Lower lobe of right lung (tissue), 2 donors: ENCODE results near the gene ANO7. TPM values are rescaled to one million over a fixed set of nuclear protein-coding genes. Genes with fewer than 3 reads are reported as not detected.

ENCODE experiments used
- ATAC-seq, 2 donors: fragments of 200-7000 bp; cut with Tn5 transposase; one replicate each; pipeline ENCODE4 v1.9.1; 2020 to 2022; ENCODE audit warnings: mild to moderate bottlenecking in 2 of 2, moderate library complexity in 2 of 2
- DNase-seq: peaks from one replicate; pipeline ENCODE4 v3.0.0-alpha.2; 2020
- H3K27ac ChIP-seq: fragments of 200-600 bp; one replicate; pipeline ENCODE4 v1.8.0; 2022
- H3K27me3 ChIP-seq: fragments of 200-600 bp; one replicate; pipeline ENCODE4 v1.8.0; 2022; ENCODE audit warnings: low read depth
- H3K36me3 ChIP-seq: fragments of 200-600 bp; one replicate; pipeline ENCODE4 v1.8.0; 2022; ENCODE audit warnings: mild to moderate bottlenecking
- H3K4me1 ChIP-seq: fragments of 200-600 bp; one replicate; pipeline ENCODE4 v1.8.0; 2022
- H3K4me3 ChIP-seq: fragments of 200-600 bp; one replicate; pipeline ENCODE4 v1.8.0; 2022; ENCODE audit warnings: mild to moderate bottlenecking
- H3K9me3 ChIP-seq: fragments of 200-600 bp; one replicate; pipeline ENCODE4 v1.8.0; 2022
- CTCF ChIP-seq: fragments of 200-600 bp; IDR thresholded peaks from one replicate; pipeline ENCODE4 v1.8.0; 2022; ENCODE audit warnings: antibody characterized with exemption, mild to moderate bottlenecking
- intact Hi-C: fragments of 100-400 bp; cut with DNase I; formaldehyde crosslinking; loops from one replicate; pipeline ENCODE4 v1.11.0; 2022
- total RNA-seq: library from RNA; stranded (reverse); fragmentation: NEBNext Ultra II Directional; extraction: Animal tissue kit (Norgen Biotek cat#: 25700); gene quantifications from one replicate; pipeline ENCODE4 v1.2.1, GENCODE V29; 2021
- donor health status: DM: no; HTN: yes; CAD: no; lungs with severe emphysema.

ANO7 gene
- total RNA-seq, 1 donor from 2014 or later = 1.3 TPM

GRCh38 chr2:241148891-241149674 lies 39.4 kb upstream of the ANO7 start, which contains the start of gene PASK:
Gene PASK, minus strand, starts transcription at chr2:241149472. Its CDS starts 6,440 bp downstream, at chr2:241143032.
- Histone ChIP-seq H3K9me3 (no peaks in the 10 kb centered on the region), H3K27me3 (no peaks in the 10 kb centered on the region), H3K27ac (peak within 1 kb of the TSS; percentile 85), H3K4me3 (peak within 1 kb of the TSS; percentile 98), H3K36me3 (peaks cover 8% of the 10 kb centered on the region), H3K4me1 (peaks cover 23% of the 10 kb centered on the region)
- no peak for TF ChIP-seq CTCF
- ATAC-seq (peak; percentile 96 to 97), DNase-seq (peak; percentile 98)
- intact Hi-C loops = no loop called here

- TF ChIP-seq CTCF = no peak
- intact Hi-C loops = no loop called here
- H3K9me3 ChIP-seq = no peaks in the 10 kb centered on the region
- peak overlapping the region; percentile 85 for H3K27ac ChIP-seq
- DNase-seq = no peak
- no peaks in the 10 kb centered on the region for H3K27me3 ChIP-seq
- peaks cover 13% of the 10 kb centered on the region for H3K36me3 ChIP-seq
- H3K4me3 ChIP-seq = peak overlapping the region; percentile 98
- peak in 1 of 2 donors; percentile 18 for ATAC-seq
- peaks cover 23% of the 10 kb centered on the region for H3K4me1 ChIP-seq
Measured at GRCh38 chr2:241149675-241149924, 38.9 kb upstream of the ANO7 start.

GRCh38 chr2:241149925-241150659 lies 38.4 kb upstream of the ANO7 start, which contains the start of gene PPP1R7:
Gene PPP1R7, plus strand, starts transcription at chr2:241150467. Its CDS starts 29 bp downstream, at chr2:241150496.
- Histone ChIP-seq H3K36me3 (peaks cover 18% of the 10 kb centered on the region), H3K4me3 (peak within 1 kb of the TSS; percentile 98), H3K4me1 (peaks cover 23% of the 10 kb centered on the region), H3K27ac (peak within 1 kb of the TSS; percentile 85), H3K9me3 (no peaks in the 10 kb centered on the region), H3K27me3 (no peaks in the 10 kb centered on the region)
- no peak for TF ChIP-seq CTCF
- ATAC-seq = peak; percentile 97 to 98
- intact Hi-C loops = no loop called here
- DNase-seq = peak; percentile 97

GRCh38 chr2:241150660-241151530 lies 37.6 kb upstream of the ANO7 start:
- Histone ChIP-seq H3K4me1 (peaks cover 23% of the 10 kb centered on the region), H3K27me3 (no peaks in the 10 kb centered on the region), H3K27ac (peak overlapping the region; percentile 85), H3K4me3 (peak overlapping the region; percentile 98), H3K9me3 (no peaks in the 10 kb centered on the region), H3K36me3 (peaks cover 26% of the 10 kb centered on the region)
- ATAC-seq (peak; percentile 7 to 18), DNase-seq (no peak)
- intact Hi-C loops = no loop called here
- TF ChIP-seq CTCF = no peak
